Stimulated activated CD4-positive, alpha-beta T cell treated with anti-CD3 and anti-CD28 coated beads, Interleukin-15, amount 100 ng/mL, for 24 hours (primary cell): ENCODE results near the gene ZCCHC14.

Source experiments
- DNase-seq: peaks from one replicate; pipeline ENCODE4 v3.0.0-alpha.2; 2020

Gene ZCCHC14

DNA sequence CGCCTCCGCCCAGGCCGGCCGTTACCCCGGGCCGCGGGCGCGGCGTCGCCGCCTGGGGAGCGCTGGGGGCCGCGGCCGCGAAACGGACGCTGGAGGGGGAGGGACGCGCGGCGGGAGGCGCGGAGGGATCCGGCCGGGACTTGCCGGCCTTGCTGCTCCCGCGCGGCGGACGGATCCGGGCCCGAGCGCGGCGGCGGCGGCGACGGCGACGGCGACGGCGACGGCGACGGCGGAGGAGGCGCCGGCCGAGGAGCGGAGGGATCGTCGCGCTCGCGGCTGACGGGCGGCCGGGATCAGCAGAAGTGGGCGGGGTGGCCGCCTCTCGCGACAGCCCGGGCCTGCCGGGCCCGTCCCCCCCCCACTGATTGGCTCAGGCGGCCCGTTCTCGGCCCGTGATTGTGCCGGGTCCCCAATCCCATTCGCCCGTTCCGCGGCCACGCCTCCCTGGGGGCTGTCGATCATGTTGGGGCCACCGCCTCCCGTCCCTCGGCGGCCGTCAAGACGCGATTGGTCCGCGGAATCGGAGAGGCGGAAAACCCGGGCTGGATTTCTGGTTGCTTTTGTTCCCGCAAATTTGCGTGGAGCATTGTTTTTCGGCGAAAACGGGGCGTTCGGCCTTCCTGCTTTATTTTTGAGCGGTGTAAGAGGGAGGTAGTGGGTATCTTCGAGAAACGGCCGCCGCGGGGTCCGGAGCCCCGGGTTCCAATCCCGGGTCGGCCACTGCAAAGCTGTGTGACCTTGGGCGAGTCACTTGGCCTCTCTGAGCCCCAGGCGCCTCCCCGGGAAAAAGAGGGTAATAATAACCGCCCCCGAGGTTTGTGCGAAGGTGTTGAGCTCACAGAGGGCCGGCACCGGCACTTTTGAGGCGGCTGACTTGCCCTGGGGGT, at the start of gene ZCCHC14:
ZCCHC14 (minus strand) TSS at position 304 of the 887 bp plus-strand sequence. CDS start 786 bp downstream, outside the sequence.
- DNase-seq, result peak; percentile 100

- no peak for DNase-seq
Observed at GRCh38 chr16:87541872-87542234, 49.0 kb upstream of the ZCCHC14 start.

DNA sequence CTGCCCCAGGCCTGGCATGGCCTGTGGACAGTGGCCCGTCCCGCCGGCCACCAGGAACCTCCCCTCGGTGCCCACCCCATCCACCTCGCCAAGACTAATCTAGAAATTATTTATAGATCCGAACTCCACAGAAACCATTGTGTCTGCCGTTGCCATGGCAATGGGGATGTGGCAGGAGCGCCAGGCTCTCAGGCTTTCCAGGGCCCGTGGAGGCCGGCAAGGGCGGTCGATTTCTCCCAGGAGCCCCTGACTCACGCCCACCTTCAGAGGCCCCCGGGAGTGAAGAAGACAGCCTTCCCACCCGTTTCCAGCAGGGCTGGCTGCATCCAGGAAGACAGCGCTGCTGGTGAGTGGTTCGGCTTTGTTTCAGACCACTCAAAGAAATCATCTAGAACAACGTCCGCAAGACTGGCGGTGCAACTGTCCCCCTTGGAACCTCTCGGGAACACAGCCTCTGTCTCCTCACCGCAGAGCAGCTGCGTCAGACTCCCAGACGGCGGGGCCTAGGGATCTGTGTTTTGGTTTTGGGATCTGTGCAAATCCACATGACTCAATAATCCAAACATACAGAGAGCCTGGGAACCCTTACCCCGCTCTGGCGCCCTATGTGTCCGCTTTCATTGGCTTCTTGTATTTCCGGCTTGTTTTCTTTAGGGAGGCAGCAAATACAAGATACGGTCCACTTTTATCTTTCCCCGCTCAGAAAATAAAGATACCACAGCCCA, 48.5 kb upstream of the ZCCHC14 start:
- no peak for DNase-seq

DNA sequence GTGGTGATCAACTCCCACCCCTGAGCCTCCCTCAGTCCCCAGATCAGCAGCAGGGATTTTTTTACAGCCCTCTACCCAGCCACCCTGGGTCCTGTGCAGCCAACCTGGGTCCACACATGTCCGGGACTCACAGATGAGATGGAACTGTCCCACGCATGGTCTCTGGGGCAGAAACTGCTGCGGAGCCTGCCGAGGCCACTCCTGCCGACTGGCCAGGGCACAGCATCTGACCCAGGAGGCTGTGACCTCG, 48.0 kb upstream of the ZCCHC14 start:
- no peak for DNase-seq

- DNase-seq, result no peak
Observed at GRCh38 chr16:87540072-87540896, 47.5 kb upstream of the ZCCHC14 start.

- no peak for DNase-seq
Observed at GRCh38 chr16:87539113-87539512, 46.3 kb upstream of the ZCCHC14 start.

GRCh38 chr16:87538594-87538993, 45.8 kb upstream of the ZCCHC14 start:
- peak; percentile 30 for DNase-seq

- DNase-seq, result no peak
Observed at GRCh38 chr16:87538160-87538559, 45.3 kb upstream of the ZCCHC14 start.

DNA sequence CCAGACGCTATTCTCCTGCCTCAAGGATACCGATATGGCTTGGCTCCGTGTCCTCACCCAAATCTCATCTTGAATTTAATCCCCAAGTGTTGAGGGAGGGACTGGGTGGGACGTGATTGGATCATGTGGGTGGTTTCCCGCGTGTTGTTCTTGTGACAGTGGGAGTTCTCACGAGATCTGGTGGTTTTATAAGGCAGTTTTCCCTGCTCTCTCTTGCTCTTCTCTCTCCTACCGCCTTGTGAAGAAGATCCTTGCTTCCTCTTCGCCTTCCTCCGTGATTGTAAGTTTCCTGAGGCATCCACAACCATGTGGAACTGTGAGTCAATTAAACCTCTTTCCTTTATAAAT, 43.9 kb upstream of the ZCCHC14 start:
- DNase-seq, result no peak

DNA sequence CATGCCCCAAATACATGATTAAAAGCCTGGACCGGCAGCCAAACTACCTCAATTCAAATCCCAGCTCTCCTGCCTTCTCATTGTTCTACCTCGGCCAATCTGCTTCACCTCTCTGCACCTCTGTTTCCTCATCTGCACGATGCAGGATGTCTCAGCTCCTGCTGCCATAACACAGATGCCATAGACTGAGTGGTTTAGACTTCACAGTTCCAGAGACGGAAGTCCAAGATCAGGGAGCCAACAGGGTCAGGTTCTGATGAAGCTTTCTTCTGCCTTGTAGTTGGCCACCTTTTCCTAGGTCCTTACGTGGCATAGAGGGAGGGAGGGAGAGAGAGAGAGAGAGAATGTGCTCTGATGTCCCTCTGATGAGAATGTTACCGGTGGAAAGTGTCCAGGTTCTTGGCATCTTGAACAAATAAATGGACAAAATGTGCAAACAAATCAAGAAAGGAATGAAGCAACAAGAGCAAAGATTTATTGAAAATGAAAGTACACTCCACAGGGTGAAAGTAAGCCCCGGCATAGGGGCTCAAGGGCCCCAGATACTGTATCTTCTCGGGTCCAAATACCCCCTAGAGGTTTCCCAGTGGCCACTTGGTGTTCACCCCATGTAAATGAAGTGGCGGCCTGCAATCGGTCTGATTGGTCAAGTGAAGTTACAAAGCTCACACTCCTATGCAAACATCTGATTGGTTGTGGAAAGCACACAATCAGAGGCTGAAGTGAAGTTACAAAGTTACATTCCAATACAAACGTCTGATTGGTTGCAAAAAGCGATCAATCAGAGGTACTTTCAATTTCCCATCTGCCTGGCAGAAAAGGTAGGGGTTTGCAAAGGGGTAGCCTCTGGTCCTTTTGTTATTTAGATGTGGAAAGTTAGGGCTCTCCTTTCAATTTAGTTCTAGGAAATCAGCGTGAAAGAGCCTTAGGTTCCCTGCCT, 43.3 kb upstream of the ZCCHC14 start:
- no peak for DNase-seq

DNA sequence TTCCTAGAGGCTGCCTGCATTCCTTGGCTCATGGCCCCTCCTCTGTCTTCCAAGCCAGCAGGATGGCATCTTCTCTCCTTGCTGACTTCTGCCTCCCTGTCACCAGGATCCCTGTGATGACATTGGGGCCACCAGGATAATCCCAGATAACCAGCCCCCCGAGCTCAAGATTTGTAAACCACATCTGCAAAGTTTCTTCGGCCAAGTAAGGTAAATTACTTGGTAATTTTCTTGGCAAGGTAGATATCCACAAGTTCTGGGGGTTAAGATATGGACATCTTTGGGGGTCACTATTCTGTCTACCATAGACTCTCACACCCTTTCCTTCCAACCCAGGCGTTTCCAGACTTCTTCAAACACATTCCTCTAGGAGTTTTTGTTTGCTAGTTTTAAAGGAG, 42.6 kb upstream of the ZCCHC14 start:
- no peak for DNase-seq

- no peak for DNase-seq
Observed at GRCh38 chr16:87534751-87535150, 41.9 kb upstream of the ZCCHC14 start.

DNA sequence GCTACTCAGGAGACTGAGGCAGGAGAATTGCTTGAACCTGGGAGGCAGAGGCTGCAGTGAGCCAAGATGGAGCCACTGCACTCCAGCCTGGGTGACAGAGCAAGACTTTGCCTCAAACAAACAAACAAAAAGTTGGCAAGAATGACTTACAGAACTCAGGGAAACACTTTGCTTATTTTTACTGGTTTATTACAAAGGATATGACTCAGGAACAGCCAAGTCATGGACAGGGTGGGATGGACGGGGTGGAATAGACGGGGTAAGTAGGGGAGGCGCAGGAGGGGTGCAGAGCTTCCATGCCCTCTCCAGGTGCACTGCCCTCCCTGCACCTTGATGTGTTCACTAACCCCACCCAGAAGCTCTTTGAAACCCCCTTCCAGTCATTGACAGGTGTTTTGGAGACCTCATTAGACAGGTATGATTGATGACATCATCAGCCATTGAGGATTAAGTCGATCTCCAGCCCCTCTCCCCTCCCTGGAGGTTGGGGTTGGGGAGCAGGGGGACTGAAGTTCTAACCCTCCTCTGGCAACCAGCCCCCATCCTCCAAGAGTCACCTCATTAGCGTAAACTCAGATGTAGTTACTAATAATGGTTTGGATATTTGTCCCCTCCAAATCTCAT, 41.3 kb upstream of the ZCCHC14 start:
- no peak for DNase-seq

DNA sequence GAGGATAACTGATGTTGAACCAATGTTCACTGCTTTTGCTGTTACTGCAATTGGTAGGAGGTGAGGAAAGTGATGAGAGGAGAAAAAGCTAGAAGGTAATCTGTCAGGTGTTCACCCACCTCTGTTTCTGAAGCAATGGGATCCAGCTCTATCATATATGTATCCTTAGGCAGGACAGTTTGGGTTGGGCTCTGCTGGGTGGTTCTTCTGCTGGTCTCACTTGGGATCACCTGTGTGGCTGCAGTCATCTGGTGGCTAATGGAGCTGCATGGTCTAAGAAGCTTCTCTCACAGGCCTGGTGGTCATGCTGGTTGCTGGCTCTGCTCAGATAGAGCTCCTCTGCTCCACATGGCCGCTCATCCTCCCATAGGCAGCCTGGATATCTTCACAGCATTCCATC, 40.2 kb upstream of the ZCCHC14 start:
- DNase-seq, result no peak

GRCh38 chr16:87531418-87531817, 38.6 kb upstream of the ZCCHC14 start:
- DNase-seq, result no peak

GRCh38 chr16:87528690-87529579, 36.1 kb upstream of the ZCCHC14 start:
- DNase-seq, result no peak

GRCh38 chr16:87527055-87527724, 34.4 kb upstream of the ZCCHC14 start:
- DNase-seq, result no peak

- no peak for DNase-seq
Observed at GRCh38 chr16:87526238-87526947, 33.6 kb upstream of the ZCCHC14 start.

DNA sequence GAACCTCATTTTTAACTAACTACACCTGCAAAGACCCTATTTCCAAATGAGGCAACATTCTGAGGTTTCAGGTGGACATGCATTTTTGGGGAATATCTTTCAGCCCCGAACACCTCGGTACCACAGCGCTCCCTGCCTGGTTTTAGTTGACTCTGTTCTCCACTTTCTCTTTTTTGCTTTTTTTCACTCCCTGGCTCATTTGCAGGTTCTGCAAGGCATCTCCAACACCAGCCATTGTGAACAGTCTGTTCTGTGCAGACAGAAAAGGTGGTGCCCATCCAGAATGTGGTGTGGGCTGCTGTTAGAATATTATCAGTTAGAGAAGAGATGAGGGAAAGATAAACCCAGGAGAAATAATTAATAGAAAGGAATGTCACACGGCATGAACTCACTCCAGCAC, 32.5 kb upstream of the ZCCHC14 start:
- DNase-seq, result no peak

- DNase-seq, result no peak
Observed at GRCh38 chr16:87524407-87524806, 31.6 kb upstream of the ZCCHC14 start.
